GM12873 (cell line): Measurements from ENCODE around the gene M6PR.

ENCODE experiments used
- CTCF ChIP-seq: IDR thresholded peaks from 2 replicates; pipeline ENCODE4 v1.5.1; 2012; ENCODE audit warnings: low read depth, mild to moderate bottlenecking, moderate library complexity, low read length, control low read depth; ENCODE audit not compliant: insufficient read depth; ENCODE audit errors: missing control alignments

M6PR gene

GRCh38 chr12:8960176-8960575 is 10.7 kb upstream of the M6PR start:
- no peak for TF ChIP-seq CTCF

GRCh38 chr12:8958066-8958465 is 8.6 kb upstream of the M6PR start:
- no peak for TF ChIP-seq CTCF

GRCh38 chr12:8957561-8957960 is 8.1 kb upstream of the M6PR start:
- TF ChIP-seq CTCF = no peak

GRCh38 chr12:8956772-8957171 is 7.3 kb upstream of the M6PR start:
- TF ChIP-seq CTCF = no peak

- TF ChIP-seq CTCF = no peak
Observed at GRCh38 chr12:8956073-8956472, 6.6 kb upstream of the M6PR start.

GRCh38 chr12:8953773-8954402 is 4.4 kb upstream of the M6PR start:
- no peak for TF ChIP-seq CTCF

GRCh38 chr12:8951744-8952143 is 2.3 kb upstream of the M6PR start:
- TF ChIP-seq CTCF = no peak
